Activated CD8-positive, alpha-beta T cell treated with anti-CD3 and anti-CD28 coated beads for 36 hours (primary cell): ENCODE measurements around the gene CD44. TPM values are rescaled to one million over a fixed set of nuclear protein-coding genes. Genes with fewer than 3 reads are reported as not detected.

Experiments
- ATAC-seq: fragments of 200-7000 bp; cut with Tn5 transposase; one replicate; pipeline ENCODE4 v1.10.0; 2021; ENCODE audit warnings: mild to moderate bottlenecking, moderate library complexity
- CTCF ChIA-PET: fragments of 350-600 bp; sonication (Branson Sonifier 250); formaldehyde crosslinking; loops from one replicate; lab custom pipeline; 2021; ENCODE audit warnings: antibody characterized with exemption; lab: Charles Lee
- POLR2A ChIA-PET: fragments of 350-600 bp; sonication (Branson Sonifier 250); formaldehyde crosslinking; loops from one replicate; lab custom pipeline; 2021; ENCODE audit warnings: antibody characterized with exemption; lab: Charles Lee
- DNase-seq: peaks from one replicate; pipeline ENCODE4 v3.0.0-alpha.2; 2020
- H3K27ac Mint-ChIP-seq: one replicate; pipeline ENCODE4 v1.8.0; 2021; ENCODE audit warnings: mild to moderate bottlenecking, mixed read lengths
- H3K27me3 Mint-ChIP-seq: one replicate; pipeline ENCODE4 v1.8.0; 2021; ENCODE audit warnings: mixed read lengths
- H3K36me3 Mint-ChIP-seq: one replicate; pipeline ENCODE4 v1.8.0; 2021; ENCODE audit warnings: low read depth, mixed read lengths
- H3K4me1 Mint-ChIP-seq: one replicate; pipeline ENCODE4 v1.8.0; 2021; ENCODE audit warnings: low read depth, mixed read lengths
- H3K4me3 Mint-ChIP-seq: one replicate; pipeline ENCODE4 v1.8.0; 2021; ENCODE audit warnings: mild to moderate bottlenecking, moderate library complexity, mixed read lengths
- H3K9me3 Mint-ChIP-seq: one replicate; pipeline ENCODE4 v1.8.0; 2021; ENCODE audit warnings: mixed read lengths
- intact Hi-C: fragments of 100-400 bp; cut with micrococcal nuclease; formaldehyde crosslinking; loops from one replicate; pipeline ENCODE4 v1.10.0; 2022
- total RNA-seq, 2 experiments: library from RNA; stranded (reverse); gene quantifications; one replicate each; pipeline ENCODE4 v1.2.3, GENCODE V29; 2021
- TF ChIP-seq, protein P1 (sequence below): fragments of 200-600 bp; IDR thresholded peaks from one replicate; pipeline ENCODE4 v1.8.0; 2022; ENCODE audit warnings: antibody characterized with exemption, mild to moderate bottlenecking

The CD44 gene
- total RNA-seq, 2 experiments from 2014 or later: 363 to 373 TPM

DNA sequence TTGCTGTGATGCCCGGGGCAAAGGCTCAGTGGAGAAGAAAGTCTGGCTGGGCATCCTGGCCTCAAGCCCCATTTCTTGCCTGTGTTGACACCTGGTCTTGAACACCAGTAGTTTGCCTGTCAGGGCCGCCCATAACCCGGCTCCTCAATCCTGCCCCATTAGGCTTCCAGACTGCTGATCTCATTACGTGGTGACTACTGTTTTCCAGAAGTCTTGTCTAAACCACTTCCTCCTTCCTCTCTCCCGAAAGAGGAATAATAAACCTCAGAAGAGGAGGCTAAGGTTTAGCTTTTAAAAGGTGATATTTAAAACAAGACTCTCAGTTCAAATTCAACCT lies 97.7 kb downstream of the CD44 start:
- TF ChIP-seq, protein P1, sequence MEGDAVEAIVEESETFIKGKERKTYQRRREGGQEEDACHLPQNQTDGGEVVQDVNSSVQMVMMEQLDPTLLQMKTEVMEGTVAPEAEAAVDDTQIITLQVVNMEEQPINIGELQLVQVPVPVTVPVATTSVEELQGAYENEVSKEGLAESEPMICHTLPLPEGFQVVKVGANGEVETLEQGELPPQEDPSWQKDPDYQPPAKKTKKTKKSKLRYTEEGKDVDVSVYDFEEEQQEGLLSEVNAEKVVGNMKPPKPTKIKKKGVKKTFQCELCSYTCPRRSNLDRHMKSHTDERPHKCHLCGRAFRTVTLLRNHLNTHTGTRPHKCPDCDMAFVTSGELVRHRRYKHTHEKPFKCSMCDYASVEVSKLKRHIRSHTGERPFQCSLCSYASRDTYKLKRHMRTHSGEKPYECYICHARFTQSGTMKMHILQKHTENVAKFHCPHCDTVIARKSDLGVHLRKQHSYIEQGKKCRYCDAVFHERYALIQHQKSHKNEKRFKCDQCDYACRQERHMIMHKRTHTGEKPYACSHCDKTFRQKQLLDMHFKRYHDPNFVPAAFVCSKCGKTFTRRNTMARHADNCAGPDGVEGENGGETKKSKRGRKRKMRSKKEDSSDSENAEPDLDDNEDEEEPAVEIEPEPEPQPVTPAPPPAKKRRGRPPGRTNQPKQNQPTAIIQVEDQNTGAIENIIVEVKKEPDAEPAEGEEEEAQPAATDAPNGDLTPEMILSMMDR: no peak
- DNase-seq: no peak
- ChIA-PET POLR2A (interaction anchor here (0.6 to 1.7 kb wide), 2 partner anchors 108 to 151 kb away, joined by 3 read pairs; no protein-coding TSS in a partner anchor), CTCF (interaction anchor here (1.0 to 6.1 kb wide), 13 partner anchors 10 to 313 kb away, joined by 3 to 35 read pairs (median 5); no protein-coding TSS in a partner anchor)
- Mint-ChIP-seq H3K4me3 (no peak overlapping the region), H3K4me1 (peaks cover 72% of the 10 kb centered on the region), H3K27me3 (no peaks in the 10 kb centered on the region), H3K36me3 (peaks cover 23% of the 10 kb centered on the region), H3K9me3 (peaks cover 15% of the 10 kb centered on the region), H3K27ac (peak overlapping the region; percentile 53)
- intact Hi-C loops: loop anchor here (5.0 kb wide), 2 partner anchors 59 to 94 kb away; no protein-coding TSS in a partner anchor
- ATAC-seq: no peak

DNA sequence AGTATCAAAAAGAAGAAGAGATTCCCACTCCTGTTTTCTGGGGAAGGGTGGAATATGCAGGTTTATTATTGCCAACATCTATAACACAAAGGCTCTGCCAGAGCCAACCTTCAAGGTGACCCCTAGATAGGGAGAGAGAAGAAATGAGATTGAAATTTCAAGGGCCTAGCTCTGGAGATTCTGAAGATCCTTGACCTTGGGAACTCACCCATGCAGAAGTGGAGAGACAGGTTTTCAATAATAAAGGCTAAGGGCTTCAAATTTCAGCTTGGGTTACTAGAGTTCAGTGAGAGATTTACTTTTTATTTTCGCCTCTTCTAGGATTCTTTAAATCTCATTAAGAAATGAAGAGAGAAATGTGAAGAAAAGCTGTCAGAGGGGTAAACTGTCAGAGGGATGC lies 98.4 kb downstream of the CD44 start:
- H3K4me3 Mint-ChIP-seq: no peak overlapping the region
- ChIA-PET POLR2A (interaction anchor here (0.6 to 1.4 kb wide), 4 partner anchors 60 to 537 kb away, joined by 3 to 5 read pairs (median 3); no protein-coding TSS in a partner anchor), CTCF (interaction anchor here (0.7 to 6.1 kb wide), 37 partner anchors 8 to 344 kb away, joined by 3 to 35 read pairs (median 4); no protein-coding TSS in a partner anchor)
- no peaks in the 10 kb centered on the region for H3K27me3 Mint-ChIP-seq
- H3K36me3 Mint-ChIP-seq: peaks cover 16% of the 10 kb centered on the region
- peaks cover 15% of the 10 kb centered on the region for H3K9me3 Mint-ChIP-seq
- TF ChIP-seq, protein P1: no peak
- no peak overlapping the region for H3K27ac Mint-ChIP-seq
- intact Hi-C loops: loop anchor here (5.0 kb wide), 2 partner anchors 60 to 95 kb away; no protein-coding TSS in a partner anchor
- H3K4me1 Mint-ChIP-seq: peaks cover 78% of the 10 kb centered on the region
- DNase-seq: no peak
- no peak for ATAC-seq

DNA sequence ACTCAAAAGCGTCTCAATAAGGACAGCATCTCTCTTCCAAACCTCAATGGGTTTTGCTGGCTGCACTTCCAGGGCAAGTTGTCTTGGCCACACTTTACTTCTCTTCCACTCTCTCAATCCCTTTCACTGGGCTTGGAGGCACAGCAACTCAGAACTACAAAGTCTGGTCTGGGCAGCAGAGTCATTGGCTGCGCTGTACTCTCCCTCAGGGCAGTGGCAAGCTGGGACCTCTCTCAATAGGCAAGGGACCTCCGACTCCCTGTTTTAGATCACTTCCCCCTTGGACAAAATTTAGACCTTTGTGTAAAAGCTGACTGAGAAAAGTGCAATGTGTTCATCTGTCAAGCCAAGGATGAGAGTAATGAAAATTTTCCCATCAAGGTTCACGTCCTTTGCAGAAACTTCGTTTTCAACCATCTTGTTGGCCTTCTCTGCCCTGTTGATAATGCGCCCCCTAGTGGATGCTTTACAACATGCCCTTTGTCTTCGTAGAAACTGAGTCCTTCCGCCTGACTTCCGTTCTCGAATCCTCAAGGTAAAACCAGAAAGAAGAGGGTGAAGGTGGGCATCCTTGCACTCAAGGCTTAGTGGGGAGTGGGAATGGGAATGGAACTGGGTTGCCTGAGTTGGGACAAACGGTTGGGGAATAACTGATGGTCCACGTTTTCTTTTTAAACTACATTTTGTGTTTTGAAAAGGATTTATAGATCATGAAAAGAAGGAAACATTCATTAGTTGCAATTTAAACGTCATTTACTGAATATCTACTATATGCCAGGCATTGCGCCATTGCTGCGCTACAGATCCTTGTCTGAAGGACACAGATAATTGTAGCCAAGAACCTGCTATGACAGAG lies 99.1 kb downstream of the CD44 start:
- no peak overlapping the region for H3K27ac Mint-ChIP-seq
- POLR2A ChIA-PET: interaction anchor here (0.6 to 1.6 kb wide), 7 partner anchors 9 to 538 kb away, joined by 3 to 5 read pairs (median 3); no protein-coding TSS in a partner anchor
- ATAC-seq (no peak), DNase-seq (peak; percentile 70)
- peaks cover 79% of the 10 kb centered on the region for H3K4me1 Mint-ChIP-seq
- no peak overlapping the region for H3K4me3 Mint-ChIP-seq
- intact Hi-C loops: loop anchor here (5.0 kb wide), 2 partner anchors 61 to 96 kb away; no protein-coding TSS in a partner anchor
- peaks cover 11% of the 10 kb centered on the region for H3K9me3 Mint-ChIP-seq
- no peaks in the 10 kb centered on the region for H3K27me3 Mint-ChIP-seq
- TF ChIP-seq, protein P1: peak; percentile 88
- CTCF ChIA-PET: interaction anchor here (0.7 to 6.1 kb wide), 37 partner anchors 8 to 345 kb away, joined by 3 to 35 read pairs (median 4); no protein-coding TSS in a partner anchor
- H3K36me3 Mint-ChIP-seq: peaks cover 10% of the 10 kb centered on the region

DNA sequence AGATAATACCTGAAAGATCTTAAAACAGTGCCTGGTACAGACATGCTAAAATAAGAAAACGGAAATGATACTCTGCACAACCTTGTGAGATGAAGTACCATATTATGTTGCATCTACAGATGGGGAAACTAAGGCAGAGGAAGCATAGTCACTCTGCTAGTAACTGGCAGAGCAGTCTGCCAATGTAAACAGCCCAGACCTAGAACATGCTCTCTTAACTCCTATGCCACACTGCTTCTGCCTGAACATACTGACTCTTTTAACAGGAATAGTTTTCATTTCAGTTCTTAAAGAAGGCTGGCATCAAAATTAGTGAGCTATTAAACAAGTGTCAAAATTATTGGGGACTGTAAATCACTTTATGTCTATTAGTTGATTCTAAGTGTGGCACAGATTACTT lies 99.9 kb downstream of the CD44 start:
- no peaks in the 10 kb centered on the region for H3K27me3 Mint-ChIP-seq
- DNase-seq: no peak
- peaks cover 8% of the 10 kb centered on the region for H3K36me3 Mint-ChIP-seq
- ChIA-PET POLR2A (interaction anchor here (1.3 to 1.6 kb wide), 4 partner anchors 8 to 225 kb away, joined by 3 to 5 read pairs (median 4); no protein-coding TSS in a partner anchor), CTCF (interaction anchor here (0.8 to 6.1 kb wide), 10 partner anchors 8 to 323 kb away, joined by 3 to 35 read pairs (median 3); partner anchors contain the start of genes APIP and PDHX)
- TF ChIP-seq, protein P1: no peak
- no peak overlapping the region for H3K27ac Mint-ChIP-seq
- no peak overlapping the region for H3K4me3 Mint-ChIP-seq
- peaks cover 11% of the 10 kb centered on the region for H3K9me3 Mint-ChIP-seq
- intact Hi-C loops: loop anchor here (5.0 kb wide), 2 partner anchors 62 to 97 kb away; no protein-coding TSS in a partner anchor
- H3K4me1 Mint-ChIP-seq: peaks cover 81% of the 10 kb centered on the region
- no peak for ATAC-seq
